ENCODE measurements around the gene THBD.

GRCh38 chr20:23059001-23059400 is 9.5 kb upstream of the THBD start:
- no peak for TF ChIP-seq CTCF (IDR thresholded peaks at IDR 0.05; ENCODE audit: insufficient read depth, low read depth, low read length)
- no peak for TF ChIP-seq EZH2 (IDR thresholded peaks at IDR 0.05; ENCODE audit: insufficient read depth, low read length)
